ENCODE measurements around the gene ARHGEF3.
"Not testable (repeated sequence)": the region's sequence is repeated elsewhere in the genome, so short reads cannot be mapped to it uniquely, and the experiment has no call there.

ARHGEF3 gene

DNA sequence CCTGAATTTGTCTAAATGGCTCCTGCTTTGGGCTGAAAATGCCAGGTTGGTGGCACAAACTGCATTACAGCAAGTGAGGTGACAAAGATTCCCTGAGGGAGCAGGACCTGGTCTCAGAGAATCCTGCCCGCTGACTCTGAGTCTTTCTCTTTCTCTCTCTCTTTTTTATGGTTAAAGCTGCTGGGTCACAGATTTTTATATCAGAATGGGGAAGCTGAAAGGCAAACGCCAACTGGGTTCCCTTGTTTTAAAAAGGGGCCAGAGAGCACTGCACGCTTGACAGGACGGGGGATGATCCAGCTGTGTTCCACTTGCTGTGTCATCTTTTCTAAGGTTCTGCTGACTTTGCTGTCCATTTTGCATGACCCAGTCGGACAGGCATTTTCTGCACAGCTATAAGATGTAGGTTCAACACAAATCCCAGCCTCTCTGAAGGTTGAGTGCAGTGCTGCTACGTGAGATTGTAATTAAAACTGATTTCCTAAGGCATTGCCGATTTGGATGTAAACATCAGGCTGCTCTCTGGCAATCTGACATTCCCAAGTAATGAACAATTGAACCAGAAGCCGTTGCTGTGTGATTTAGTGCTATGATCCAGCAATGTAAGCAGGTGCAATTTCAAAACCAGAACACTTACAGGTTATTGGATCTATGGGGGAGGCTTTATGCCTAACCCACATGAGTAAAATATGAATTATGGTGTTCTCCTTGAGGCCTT lies 25.8 kb downstream of the ARHGEF3 start:
- in situ Hi-C loops (cut with HindIII; ENCODE audit: low sequenced_read_pairs): no loop called here

DNA sequence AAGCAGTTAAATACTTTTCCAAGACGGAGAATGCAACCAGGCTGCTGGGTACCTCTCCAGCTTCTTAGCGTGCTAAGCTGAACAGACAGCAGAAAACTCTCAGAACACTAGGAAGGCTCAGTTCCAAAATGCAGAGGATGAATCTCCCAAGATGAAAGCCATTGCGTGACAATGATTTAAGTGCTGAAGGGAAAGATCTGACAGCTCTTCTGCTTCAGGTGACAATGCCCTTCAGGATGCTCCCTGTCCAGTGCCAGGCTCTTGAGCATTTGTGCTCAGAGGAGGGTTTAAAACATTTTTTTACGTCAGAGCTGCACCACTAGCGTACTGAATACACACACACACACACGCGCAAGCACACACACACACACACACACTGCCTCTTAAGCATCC lies 26.3 kb downstream of the ARHGEF3 start:
- in situ Hi-C loops (cut with HindIII; ENCODE audit: low sequenced_read_pairs): no loop called here

DNA sequence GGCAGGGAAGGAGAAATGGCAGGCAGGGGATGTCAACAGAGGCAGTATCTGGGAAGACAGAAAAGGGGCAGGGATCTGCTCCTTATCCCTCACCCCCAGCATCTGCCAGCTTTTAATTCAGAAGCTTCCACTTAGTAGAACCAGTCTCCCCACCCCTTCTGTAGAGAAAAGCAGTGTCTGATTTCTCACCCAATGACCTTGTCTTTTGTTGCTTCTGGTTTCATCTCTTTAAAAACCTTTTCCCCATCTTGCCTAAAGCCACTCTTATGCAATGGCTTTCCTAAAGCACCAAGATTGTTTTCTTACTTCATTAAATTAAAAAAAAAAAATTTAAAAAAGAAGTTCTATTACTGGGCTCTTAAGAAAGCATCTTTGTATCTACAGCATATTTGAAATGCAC lies 27.8 kb downstream of the ARHGEF3 start:
- in situ Hi-C loops (cut with HindIII; ENCODE audit: low sequenced_read_pairs): no loop called here

- in situ Hi-C loops (cut with HindIII; ENCODE audit: low sequenced_read_pairs): no loop called here
These were observed 28.5 kb downstream of the ARHGEF3 start for GRCh38 chr3:56772952-56773938.

- in situ Hi-C loops (cut with HindIII; ENCODE audit: low sequenced_read_pairs): no loop called here
These were observed 30.4 kb downstream of the ARHGEF3 start for GRCh38 chr3:56771376-56771775.

DNA sequence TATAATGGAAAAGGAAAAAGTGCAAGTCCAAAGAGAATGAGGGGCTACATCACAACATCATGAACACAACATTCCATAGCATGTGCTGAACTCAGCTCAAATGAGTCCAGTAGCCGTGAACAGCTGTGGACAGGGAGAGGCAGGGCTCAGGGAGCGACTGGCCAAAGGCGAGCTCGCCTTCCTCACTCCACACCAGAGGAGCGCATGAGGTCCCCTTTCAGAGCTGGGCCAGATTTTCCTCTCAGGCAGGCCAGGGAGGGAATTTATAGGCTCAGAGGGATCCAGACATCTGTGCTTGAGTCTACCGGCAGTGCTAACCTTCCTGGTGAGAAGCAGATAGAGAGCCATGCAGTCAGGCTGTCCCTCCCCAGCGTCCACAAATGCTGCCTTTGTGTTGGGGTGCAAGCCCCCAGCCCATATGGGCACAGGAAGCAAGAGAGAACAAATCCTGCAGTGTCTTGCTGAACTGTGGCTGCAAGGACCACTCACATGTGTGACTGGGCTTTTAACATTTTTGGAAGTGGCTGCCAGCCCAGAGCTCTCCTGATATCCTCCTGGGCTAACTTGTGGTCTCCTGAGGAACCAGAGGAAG lies 32.5 kb downstream of the ARHGEF3 start:
- in situ Hi-C loops (cut with HindIII; ENCODE audit: low sequenced_read_pairs): no loop called here

GRCh38 chr3:56764904-56765547 lies 36.7 kb downstream of the ARHGEF3 start:
- in situ Hi-C loops (cut with HindIII; ENCODE audit: low sequenced_read_pairs): no loop called here

GRCh38 chr3:56764184-56764583 lies 37.6 kb downstream of the ARHGEF3 start:
- in situ Hi-C loops (cut with HindIII; ENCODE audit: low sequenced_read_pairs): no loop called here

- in situ Hi-C loops (cut with HindIII; ENCODE audit: low sequenced_read_pairs): no loop called here
These were observed 38.5 kb downstream of the ARHGEF3 start for GRCh38 chr3:56763233-56763632.

GRCh38 chr3:56762718-56763117 lies 39.0 kb downstream of the ARHGEF3 start:
- in situ Hi-C loops (cut with HindIII; ENCODE audit: low sequenced_read_pairs): no loop called here

GRCh38 chr3:56761887-56762651 lies 39.7 kb downstream of the ARHGEF3 start:
- in situ Hi-C loops (cut with HindIII; ENCODE audit: low sequenced_read_pairs): no loop called here

- in situ Hi-C loops (cut with HindIII; ENCODE audit: low sequenced_read_pairs): no loop called here
These were observed 40.7 kb downstream of the ARHGEF3 start for GRCh38 chr3:56761023-56761422.

DNA sequence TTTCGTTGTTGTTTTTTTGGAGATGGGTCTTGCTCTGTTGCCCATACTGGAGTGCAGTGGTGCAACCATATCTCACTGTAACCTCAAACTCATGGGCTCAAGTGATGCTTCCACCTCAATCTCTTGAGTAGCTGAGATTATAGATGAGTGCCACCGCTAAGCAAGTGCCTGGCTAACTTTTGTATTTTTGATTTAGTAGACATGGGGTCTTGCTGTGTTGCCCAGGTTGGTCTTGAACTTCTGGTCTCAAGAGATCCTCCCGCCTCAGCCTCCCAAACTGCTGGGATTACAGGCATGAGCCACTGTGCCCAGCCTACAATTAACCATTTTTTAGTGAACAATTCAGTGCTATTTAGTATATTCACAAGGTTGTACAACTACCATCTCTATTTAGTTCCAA lies 42.2 kb downstream of the ARHGEF3 start:
- in situ Hi-C loops (cut with HindIII; ENCODE audit: low sequenced_read_pairs): no loop called here

DNA sequence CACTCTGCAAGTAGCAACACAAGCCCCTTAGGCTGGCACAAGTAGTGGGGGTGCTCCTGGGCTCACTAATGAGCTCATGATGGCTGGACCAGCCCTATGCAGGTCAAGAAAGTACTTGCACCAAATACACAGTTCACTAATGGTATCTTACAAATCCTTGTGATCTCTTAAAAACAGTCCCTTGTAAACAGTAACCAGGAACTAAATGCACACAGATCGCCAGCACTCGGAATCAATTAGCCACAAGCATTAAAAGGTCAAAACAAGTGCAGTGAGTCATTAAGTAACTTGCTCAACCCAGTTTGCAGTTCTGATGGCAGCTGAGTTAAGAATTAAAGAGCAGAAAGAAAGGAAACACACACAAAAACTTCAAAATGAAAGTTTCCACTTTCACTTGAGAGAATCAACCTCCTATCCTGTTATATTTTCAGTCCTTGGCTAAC lies 43.2 kb downstream of the ARHGEF3 start:
- in situ Hi-C loops (cut with HindIII; ENCODE audit: low sequenced_read_pairs): no loop called here

DNA sequence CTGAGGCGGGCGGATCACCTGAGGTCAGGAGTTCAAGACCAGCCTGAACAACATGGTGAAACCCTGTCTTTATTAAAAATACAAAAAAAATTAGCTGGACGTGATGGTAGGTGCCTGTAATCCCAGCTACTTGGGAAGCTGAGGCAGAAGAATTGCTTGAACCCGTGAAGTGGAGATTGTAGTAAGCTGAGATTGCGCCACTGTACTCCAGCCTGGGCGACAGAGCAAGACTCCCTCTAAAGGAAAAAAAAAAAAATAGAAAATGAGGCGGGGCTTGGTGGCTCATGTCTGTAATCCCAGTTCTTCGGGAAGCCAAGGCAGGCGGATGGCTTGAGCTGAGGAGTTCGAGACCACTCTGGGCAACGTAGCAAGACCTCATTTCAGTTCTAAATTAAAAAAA lies 43.7 kb downstream of the ARHGEF3 start:
- in situ Hi-C loops (cut with HindIII; ENCODE audit: low sequenced_read_pairs): not testable (repeated sequence)

- in situ Hi-C loops (cut with HindIII; ENCODE audit: low sequenced_read_pairs): no loop called here
These were observed 46.9 kb downstream of the ARHGEF3 start for GRCh38 chr3:56754741-56755417.

DNA sequence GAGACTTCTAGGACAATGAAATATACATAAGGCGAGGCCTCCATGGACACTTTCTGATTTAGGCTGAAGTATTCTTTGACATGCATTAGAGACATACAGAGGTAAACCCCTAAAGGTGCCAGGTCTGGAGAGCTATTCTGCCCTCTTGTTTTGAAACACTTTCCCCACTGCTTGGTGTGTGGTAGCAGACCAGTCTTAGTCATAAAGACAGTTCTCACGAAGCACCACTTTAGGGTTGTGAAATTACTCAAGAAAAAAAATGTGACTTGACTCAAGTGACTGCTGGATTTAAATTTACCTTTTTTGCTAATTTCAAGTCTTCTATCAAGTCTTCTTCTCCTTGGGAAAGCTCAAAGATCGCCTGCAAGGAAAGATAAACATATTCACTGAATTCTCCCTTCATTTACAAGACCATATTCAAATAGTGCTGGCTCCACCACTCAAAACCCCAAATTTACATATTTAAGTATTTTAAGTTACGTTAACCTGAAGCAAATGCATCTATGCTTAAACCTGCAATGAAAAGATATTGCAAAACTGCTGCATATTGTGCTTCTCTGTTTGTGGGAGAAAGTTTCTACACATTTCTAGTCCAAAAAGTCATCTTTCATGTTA lies 48.4 kb downstream of the ARHGEF3 start:
- in situ Hi-C loops (cut with HindIII; ENCODE audit: low sequenced_read_pairs): no loop called here

- in situ Hi-C loops (cut with HindIII; ENCODE audit: low sequenced_read_pairs): no loop called here
These were observed 50.6 kb downstream of the ARHGEF3 start for GRCh38 chr3:56751056-56751707.

All from DLD1 (cell line).